Gastrocnemius medialis (tissue), 4 donors: ENCODE results near the gene FAM240B.

Source experiments
- CTCF ChIP-seq, 5 experiments: fragments of 450-650 bp in 3 of 5; fragments of 200-600 bp in 2 of 5; sonication (generic) in 2 of 5; IDR thresholded peaks in 4 of 5; conservative IDR thresholded peaks in 1 of 5; 1 replicate in 4 of 5; 2 replicates in 1 of 5; pipeline ENCODE4 v1.5.1; 2016 to 2019; ENCODE audit warnings: antibody characterized with exemption in 5 of 5, mild to moderate bottlenecking in 3 of 5, moderate library complexity in 3 of 5
- POLR2A ChIP-seq, 2 donors: fragments of 450-650 bp; IDR thresholded peaks; one replicate each; pipeline ENCODE4 v1.6.1; 2017; ENCODE audit warnings: antibody characterized with exemption in 2 of 2, mild to moderate bottlenecking in 2 of 2, moderate library complexity in 2 of 2

GRCh38 chr9:38670542-38671371 is 49.2 kb downstream of the FAM240B start:
- TF ChIP-seq CTCF (IDR thresholded peaks at IDR 0.05 in 4 of 5, conservative IDR thresholded peaks at IDR 0.05 in 1 of 5) (no peak), POLR2A (IDR thresholded peaks at IDR 0.05) (no peak)
